Right lobe of liver (tissue), 6 donors: Measurements from ENCODE around the gene JMJD6. TPM values are rescaled to one million over a fixed set of nuclear protein-coding genes. Genes with fewer than 3 reads are reported as not detected.

ENCODE experiments used
- ATAC-seq, 4 donors: fragments of 200-7000 bp; cut with Tn5 transposase; one replicate each; pipeline ENCODE4 v1.9.1; 2020; ENCODE audit warnings: mild to moderate bottlenecking in 4 of 4, moderate library complexity in 4 of 4
- DNase-seq, 3 donors: peaks; one replicate each; pipeline ENCODE4 v3.0.0-alpha.2; 2020
- H3K27ac ChIP-seq, 3 donors: fragments of 200-600 bp; one replicate each; pipeline ENCODE4 v1.8.0; 2022
- H3K27me3 ChIP-seq, 2 donors: fragments of 200-600 bp; one replicate each; pipeline ENCODE4 v1.8.0; 2022
- H3K36me3 ChIP-seq, 4 donors: fragments of 200-600 bp; sonication (generic) in 1 of 4; one replicate each; pipeline versions ENCODE4 v1.5.1 to v1.8.0; 2017 to 2022; ENCODE audit warnings: control low read depth in 1 of 4
- H3K4me1 ChIP-seq, 4 donors: fragments of 200-600 bp; sonication (generic) in 1 of 4; one replicate each; pipeline versions ENCODE4 v1.5.1 to v1.8.0; 2017 to 2022; ENCODE audit warnings: control low read depth in 1 of 4
- H3K4me3 ChIP-seq, 3 donors: fragments of 200-600 bp; one replicate each; pipeline ENCODE4 v1.8.0; 2022
- H3K9me3 ChIP-seq, 4 donors: fragments of 200-600 bp; sonication (generic) in 1 of 4; one replicate each; pipeline versions ENCODE4 v1.5.1 to v1.8.0; 2017 to 2022; ENCODE audit warnings: control low read depth in 1 of 4
- POLR2A ChIP-seq: fragments of 450-650 bp; IDR thresholded peaks from one replicate; pipeline ENCODE4 v1.6.1; 2017; ENCODE audit warnings: antibody characterized with exemption, mild to moderate bottlenecking
- WGBS: methylation state at CpG from one replicate; pipeline ENCODE4 v1.1.6; 2018; ENCODE audit warnings: low coverage, low lambda C conversion rate; ENCODE audit not compliant: insufficient coverage; ENCODE audit errors: missing lambda C conversion rate; 5-methylcytosine and 5-hydroxymethylcytosine counted together
- intact Hi-C, 2 donors: fragments of 100-400 bp; cut with DNase I; formaldehyde crosslinking; loops; one replicate each; pipeline versions ENCODE4 v1.11.2 to v1.14.1; 2022
- total RNA-seq, 6 experiments: library from RNA; depleted of rRNA in 2 of 6; stranded (reverse); fragments of >200 nt in 2 of 6; fragmentation: NEBNext Ultra II Directional in 3 of 6; extraction: Animal tissue kit (Norgen Biotek cat#: 25700) in 3 of 6; gene quantifications; one replicate each; pipeline versions ENCODE4 v1.1.0 to v1.2.4, GENCODE V29; 2016 to 2023
- TF ChIP-seq, protein P1 (sequence below), 4 donors: fragments of 200-600 bp in 3 of 4; fragments of 450-650 bp in 1 of 4; IDR thresholded peaks; one replicate each; pipeline versions ENCODE4 v1.5.1 to v1.8.0; 2016 to 2022; ENCODE audit warnings: antibody characterized with exemption in 4 of 4, mild to moderate bottlenecking in 2 of 4
- donor health status: DM: no; HTN: yes; CAD: no.
- donor health status: DM: no; HTN: no; CAD: no.
- donor health status: DM: no; HTN: no; CAD: no.
- donor health status: DM: no; HTN: yes; CAD: no.
- donor health status: DM: no; HTN: yes; CAD: no.

JMJD6 gene
- total RNA-seq, 6 experiments from 2014 or later = 10.0 to 15.8 (median 11.1) TPM

DNA sequence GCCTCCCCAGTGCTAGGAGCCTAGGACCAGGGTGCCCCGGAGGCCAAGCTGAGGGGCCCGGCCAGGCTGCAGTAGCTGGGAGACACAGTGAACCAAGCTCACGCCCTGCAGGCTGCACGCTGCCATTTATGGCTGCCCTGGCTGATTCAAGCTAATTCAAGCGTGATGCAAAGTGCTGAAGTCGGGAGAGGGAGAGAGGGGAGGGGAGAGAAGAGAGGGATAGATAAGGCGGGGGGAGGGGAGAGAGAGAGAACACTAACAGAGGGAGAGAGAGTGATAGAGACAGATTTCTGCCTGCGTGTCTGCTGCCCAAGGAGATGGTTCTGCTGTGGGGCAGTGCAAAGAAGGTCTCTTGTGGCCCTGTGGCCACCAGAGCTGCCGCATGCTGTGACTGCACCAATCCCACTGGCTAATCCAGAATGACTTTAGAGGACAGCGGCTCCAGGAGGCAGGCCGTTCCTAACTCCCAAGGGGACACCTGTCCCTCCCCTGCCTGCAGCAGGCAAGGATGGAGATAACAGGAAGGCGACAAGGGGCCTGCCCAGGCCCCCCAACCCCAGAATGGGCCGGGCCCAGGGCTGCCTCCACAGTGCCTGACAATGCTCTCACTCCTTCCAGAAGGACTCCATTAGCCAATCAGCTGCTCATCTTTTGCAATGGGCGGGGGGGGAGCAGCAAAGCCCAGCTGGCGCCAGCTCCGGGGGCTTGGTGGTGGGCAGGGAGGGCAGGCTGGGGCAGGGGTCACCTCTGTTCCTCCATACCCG, 28.5 kb downstream of the JMJD6 start:
- Histone ChIP-seq H3K27ac (no peak overlapping the region), H3K27me3 (no peaks in the 10 kb centered on the region), H3K4me3 (no peak overlapping the region), H3K36me3 (no peaks in the 10 kb centered on the region), H3K9me3 (no peaks in the 10 kb centered on the region), H3K4me1 (no peaks in the 10 kb centered on the region)
- no peak for ATAC-seq
- DNase-seq = no peak
- 56% methylated on average over 12 of the region's 17 CpGs for WGBS
- TF ChIP-seq, protein P1, sequence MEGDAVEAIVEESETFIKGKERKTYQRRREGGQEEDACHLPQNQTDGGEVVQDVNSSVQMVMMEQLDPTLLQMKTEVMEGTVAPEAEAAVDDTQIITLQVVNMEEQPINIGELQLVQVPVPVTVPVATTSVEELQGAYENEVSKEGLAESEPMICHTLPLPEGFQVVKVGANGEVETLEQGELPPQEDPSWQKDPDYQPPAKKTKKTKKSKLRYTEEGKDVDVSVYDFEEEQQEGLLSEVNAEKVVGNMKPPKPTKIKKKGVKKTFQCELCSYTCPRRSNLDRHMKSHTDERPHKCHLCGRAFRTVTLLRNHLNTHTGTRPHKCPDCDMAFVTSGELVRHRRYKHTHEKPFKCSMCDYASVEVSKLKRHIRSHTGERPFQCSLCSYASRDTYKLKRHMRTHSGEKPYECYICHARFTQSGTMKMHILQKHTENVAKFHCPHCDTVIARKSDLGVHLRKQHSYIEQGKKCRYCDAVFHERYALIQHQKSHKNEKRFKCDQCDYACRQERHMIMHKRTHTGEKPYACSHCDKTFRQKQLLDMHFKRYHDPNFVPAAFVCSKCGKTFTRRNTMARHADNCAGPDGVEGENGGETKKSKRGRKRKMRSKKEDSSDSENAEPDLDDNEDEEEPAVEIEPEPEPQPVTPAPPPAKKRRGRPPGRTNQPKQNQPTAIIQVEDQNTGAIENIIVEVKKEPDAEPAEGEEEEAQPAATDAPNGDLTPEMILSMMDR (IDR thresholded peaks at IDR 0.05) = no peak
- no peak for TF ChIP-seq POLR2A
- intact Hi-C loops = no loop called here

DNA sequence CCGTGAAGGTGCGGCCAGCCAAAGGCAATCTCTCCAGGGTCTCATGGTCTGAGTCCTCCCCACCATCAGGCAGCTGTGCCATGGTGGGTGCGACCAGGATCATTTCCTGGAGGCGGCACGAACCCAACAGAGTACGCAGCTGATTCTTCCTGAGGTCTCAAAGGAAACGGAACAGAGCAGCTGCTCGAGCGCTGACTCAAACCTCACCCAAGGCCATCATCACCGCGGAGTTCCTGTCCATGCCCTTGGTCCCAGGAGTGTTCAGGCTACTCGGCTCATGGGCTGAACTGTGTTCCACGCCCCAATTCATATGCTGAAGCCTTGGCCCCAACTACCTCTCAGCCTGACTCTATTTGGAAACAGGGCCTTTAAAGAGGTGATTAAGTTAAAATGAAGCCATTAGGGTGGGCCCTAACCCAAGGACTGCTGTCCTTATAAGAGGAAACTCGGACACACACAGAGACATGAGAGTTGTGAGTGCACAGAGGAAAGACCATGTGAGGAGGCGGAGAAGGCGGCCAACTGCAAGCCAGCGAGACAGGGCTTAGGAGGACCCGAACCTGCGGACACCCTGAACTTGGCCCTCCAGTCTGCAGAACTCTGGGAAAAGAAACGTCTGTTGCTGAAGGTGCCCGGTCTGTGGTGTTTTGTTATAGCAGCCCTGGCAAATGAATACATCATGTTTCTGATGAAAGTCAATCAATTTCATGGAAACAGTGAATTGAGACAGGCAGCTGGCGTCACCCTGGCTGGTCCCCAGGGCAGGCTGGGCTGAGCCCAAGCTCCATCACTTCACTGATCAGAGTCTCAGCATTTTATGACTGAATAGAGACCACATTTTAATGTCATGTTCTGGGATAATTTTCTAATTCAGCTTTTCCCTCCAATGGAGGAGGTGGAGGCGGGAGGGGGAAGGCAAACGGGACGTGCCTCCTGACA, 29.4 kb downstream of the JMJD6 start:
- Histone ChIP-seq H3K27ac (peak overlapping the region in 1 of 3 donors; percentile 47), H3K4me1 (no peaks in the 10 kb centered on the region), H3K27me3 (no peaks in the 10 kb centered on the region), H3K9me3 (no peaks in the 10 kb centered on the region), H3K36me3 (no peaks in the 10 kb centered on the region), H3K4me3 (no peak overlapping the region)
- no peak for TF ChIP-seq POLR2A
- TF ChIP-seq, protein P1 (IDR thresholded peaks at IDR 0.05) = no peak
- intact Hi-C loops = no loop called here
- WGBS = 86% methylated on average over 12 of the region's 25 CpGs
- no peak for DNase-seq
- peak; percentile 35 to 65 (median 53) for ATAC-seq

DNA sequence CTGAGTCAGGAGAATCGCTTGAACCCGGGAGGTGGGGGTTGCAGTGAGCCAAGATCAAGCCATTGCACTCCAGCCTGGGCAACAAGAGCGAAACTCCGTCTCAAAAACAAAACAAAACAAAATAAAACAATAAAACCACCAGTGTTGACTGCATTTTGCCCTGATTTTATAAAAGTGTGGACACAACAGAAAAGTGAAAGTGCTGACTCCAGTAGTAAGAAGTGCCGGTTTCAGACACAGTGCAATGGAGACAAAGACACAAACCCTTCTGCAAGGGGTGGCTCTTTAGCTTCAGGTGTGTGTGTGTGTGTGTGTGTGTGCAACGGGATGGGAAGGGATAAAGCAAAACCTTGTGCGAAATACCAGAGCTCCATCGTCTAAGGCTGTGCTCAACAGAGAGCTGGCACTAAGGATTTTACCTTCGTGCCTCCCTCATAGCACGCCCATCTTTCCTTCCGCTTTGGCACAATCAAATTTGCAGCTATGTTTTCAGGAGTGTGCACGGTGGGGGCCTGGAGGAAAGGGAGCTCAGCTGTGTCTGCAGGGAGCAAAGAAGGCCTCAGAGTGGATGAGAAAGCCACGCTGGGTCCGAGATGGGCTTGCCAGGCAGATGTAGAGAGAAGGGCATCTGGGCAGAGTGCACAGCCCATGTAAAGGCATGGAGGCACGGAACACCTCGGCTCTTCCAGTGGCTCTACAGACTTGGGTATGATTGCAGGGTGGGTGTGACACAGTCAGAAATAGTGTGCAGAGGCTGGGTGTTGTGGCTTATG, 31.2 kb downstream of the JMJD6 start:
- intact Hi-C loops = no loop called here
- H3K27ac ChIP-seq = no peak overlapping the region
- DNase-seq (no peak), ATAC-seq (peak; percentile 9 to 55 (median 18))
- H3K27me3 ChIP-seq = no peaks in the 10 kb centered on the region
- H3K36me3 ChIP-seq = no peaks in the 10 kb centered on the region
- TF ChIP-seq POLR2A = no peak
- TF ChIP-seq, protein P1 (IDR thresholded peaks at IDR 0.05) = no peak
- whole genome bisulfite sequencing = 69% methylated on average over 12 of the region's 16 CpGs
- no peaks in the 10 kb centered on the region for H3K4me1 ChIP-seq
- H3K4me3 ChIP-seq = no peak overlapping the region
- no peaks in the 10 kb centered on the region for H3K9me3 ChIP-seq

DNA sequence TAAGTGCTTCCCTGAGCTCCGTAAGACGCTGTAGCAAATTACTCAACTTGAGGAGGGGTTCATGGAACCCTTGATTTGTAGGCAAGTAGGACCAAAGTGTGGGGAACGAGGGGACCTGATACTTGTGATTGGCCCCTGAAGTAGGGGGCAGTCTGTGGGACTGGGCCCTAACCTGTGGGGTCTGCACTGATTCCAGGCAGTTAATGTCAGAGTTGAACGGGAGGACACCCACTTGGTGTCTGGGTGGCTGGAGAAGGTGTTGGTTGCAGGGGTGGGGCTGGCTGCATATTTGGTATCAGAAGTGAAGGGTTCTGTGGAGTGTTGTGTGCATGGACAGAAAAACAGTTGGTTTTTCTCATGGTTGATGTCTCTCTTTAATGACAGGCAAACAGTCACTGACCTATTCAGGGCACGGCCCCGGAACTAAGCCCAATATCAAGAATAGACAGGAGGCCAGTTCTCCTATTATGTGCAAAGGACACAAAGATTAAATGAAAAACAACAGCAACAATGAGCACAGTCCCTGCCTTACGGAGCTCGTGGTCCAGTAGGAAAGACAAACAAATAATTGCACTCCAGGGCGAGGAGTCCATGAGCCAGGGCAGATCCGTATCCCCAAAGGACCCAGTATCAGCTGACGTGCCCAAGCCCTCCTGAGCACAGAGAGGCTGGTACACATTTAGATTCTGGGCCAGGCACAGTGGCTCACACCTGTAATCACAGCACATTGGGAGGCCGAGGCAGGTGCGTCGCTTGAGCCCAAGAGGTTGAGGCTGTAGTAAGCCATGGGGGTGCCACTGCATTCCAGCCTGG, 34.8 kb downstream of the JMJD6 start:
- intact Hi-C loops = no loop called here
- no peaks in the 10 kb centered on the region for H3K36me3 ChIP-seq
- WGBS = 69% methylated on average over 11 of the region's 14 CpGs
- no peaks in the 10 kb centered on the region for H3K27me3 ChIP-seq
- DNase-seq (no peak), ATAC-seq (no peak)
- no peak overlapping the region for H3K27ac ChIP-seq
- H3K9me3 ChIP-seq = no peaks in the 10 kb centered on the region
- no peaks in the 10 kb centered on the region for H3K4me1 ChIP-seq
- no peak overlapping the region for H3K4me3 ChIP-seq
- TF ChIP-seq POLR2A = no peak
- TF ChIP-seq, protein P1 (IDR thresholded peaks at IDR 0.05) = no peak
